Common myeloid progenitor, CD34-positive (primary cell): ENCODE data around the gene COL4A2.
A peak's percentile ranks its signal among the peaks of the same experiment; 100 is the strongest.

Source experiments
- CTCF ChIA-PET: fragments of 350-600 bp; sonication (Branson Sonifier 250); formaldehyde crosslinking; loops from one replicate; lab custom pipeline; 2021; ENCODE audit warnings: antibody characterized with exemption; lab: Charles Lee
- POLR2A ChIA-PET: fragments of 350-600 bp; sonication (Branson Sonifier 250); formaldehyde crosslinking; loops from one replicate; lab custom pipeline; 2021; ENCODE audit warnings: antibody characterized with exemption; lab: Charles Lee
- DNase-seq, 3 donors: peaks; one replicate each; pipeline versions ENCODE4 v3.0.0 to v3.0.0-alpha.2; 2013
- H3K27ac ChIP-seq, 2 experiments: 1 replicate in 1 of 2; 2 replicates in 1 of 2; pipeline ENCODE4 v1.7.0; 2013; ENCODE audit warnings: inconsistent platforms in 2 of 2, low read length in 2 of 2, mild to moderate bottlenecking in 2 of 2, low read depth in 1 of 2, moderate library complexity in 1 of 2; ENCODE audit not compliant: severe bottlenecking in 2 of 2, insufficient read depth in 1 of 2, poor library complexity in 1 of 2
- H3K27me3 ChIP-seq, 5 experiments: replicated peaks in 2 of 5; 1 replicate in 3 of 5; 2 replicates in 2 of 5; pipeline versions ENCODE4 v1.6.1 to v1.7.0; 2013; ENCODE audit warnings: low read length in 4 of 5, mild to moderate bottlenecking in 2 of 5, moderate library complexity in 2 of 5, inconsistent platforms in 1 of 5; ENCODE audit not compliant: insufficient read depth in 5 of 5, control insufficient read depth in 4 of 5
- H3K36me3 ChIP-seq, 4 experiments: 1 replicate in 2 of 4; 2 replicates in 2 of 4; pipeline versions ENCODE4 v1.6.1 to v1.7.0; 2013; ENCODE audit warnings: low read length in 3 of 4, control low read depth in 1 of 4, mild to moderate bottlenecking in 1 of 4; ENCODE audit not compliant: control insufficient read depth in 4 of 4, insufficient read depth in 4 of 4
- H3K4me1 ChIP-seq, 4 experiments: 1 replicate in 3 of 4; 2 replicates in 1 of 4; pipeline versions ENCODE4 v1.6.1 to v1.7.1; 2013; ENCODE audit warnings: low read length in 3 of 4, mild to moderate bottlenecking in 3 of 4, control low read depth in 1 of 4, inconsistent platforms in 1 of 4, moderate library complexity in 1 of 4; ENCODE audit not compliant: control insufficient read depth in 4 of 4, insufficient read depth in 4 of 4; ENCODE audit errors: control extremely low read depth in 1 of 4
- H3K4me3 ChIP-seq, 7 experiments: 1 replicate in 4 of 7; 2 replicates in 3 of 7; pipeline versions ENCODE4 v1.5.1 to v1.7.0; 2013; ENCODE audit warnings: mild to moderate bottlenecking in 7 of 7, low read length in 6 of 7, moderate library complexity in 6 of 7, inconsistent platforms in 2 of 7, low read depth in 2 of 7, control low read depth in 1 of 7; ENCODE audit not compliant: insufficient read depth in 4 of 7, control insufficient read depth in 1 of 7; ENCODE audit errors: extremely low read depth in 1 of 7
- H3K9me3 ChIP-seq, 5 experiments: 1 replicate in 4 of 5; 2 replicates in 1 of 5; pipeline versions ENCODE4 v1.6.1 to v1.7.1; 2013; ENCODE audit warnings: low read length in 4 of 5, mild to moderate bottlenecking in 2 of 5, inconsistent platforms in 1 of 5, low read depth in 1 of 5, moderate library complexity in 1 of 5; ENCODE audit not compliant: control insufficient read depth in 4 of 5, insufficient read depth in 2 of 5; ENCODE audit errors: control extremely low read depth in 1 of 5
- WGBS: methylation state at CpG from one replicate; pipeline ENCODE4 v1.1.5; 2013; ENCODE audit not compliant: insufficient coverage; 5-methylcytosine and 5-hydroxymethylcytosine counted together

COL4A2 gene

GRCh38 chr13:110405597-110406450 is 98.7 kb downstream of the COL4A2 start:
- 98% methylated on average over 10 of the region's 12 CpGs for WGBS
- peaks cover 7 to 90% (median 27%) of the 10 kb centered on the region in 5 experiments for H3K27me3 ChIP-seq
- ChIA-PET POLR2A (no interaction called here), CTCF (interaction anchor here (0.6 to 1.5 kb wide), 3 partner anchors 33 to 170 kb away, joined by 3 to 5 read pairs (median 3); no protein-coding TSS in a partner anchor)
- peaks cover 0 to 6% (median 0%) of the 10 kb centered on the region in 5 experiments for H3K9me3 ChIP-seq
- H3K4me1 ChIP-seq = peaks cover 0 to 5% (median 0%) of the 10 kb centered on the region in 4 experiments
- DNase-seq = no peak
- no peak overlapping the region for H3K4me3 ChIP-seq
- no peak overlapping the region for H3K27ac ChIP-seq
- H3K36me3 ChIP-seq = no peaks in the 10 kb centered on the region

DNA sequence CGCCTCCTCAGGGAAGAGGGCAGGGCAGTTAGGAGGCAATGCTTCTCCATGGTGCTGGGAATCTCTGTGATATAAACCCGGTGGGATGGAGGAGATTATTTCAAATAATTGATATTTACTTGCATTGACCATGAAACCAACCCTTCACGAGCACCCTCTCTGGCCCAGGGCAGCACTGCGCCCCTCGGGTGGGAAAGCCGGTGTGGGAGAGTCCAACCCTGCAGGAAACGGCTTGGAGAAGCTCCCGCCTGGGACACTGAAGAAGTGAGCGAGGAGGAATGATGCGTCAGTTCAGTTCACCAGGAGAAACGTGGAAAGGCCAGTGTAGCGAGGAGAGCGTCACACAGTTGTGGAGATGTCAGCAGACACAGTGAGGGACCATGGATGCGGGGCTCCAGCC is 99.9 kb downstream of the COL4A2 start:
- no peak overlapping the region for H3K4me3 ChIP-seq
- no peaks in the 10 kb centered on the region for H3K36me3 ChIP-seq
- DNase-seq = no peak
- POLR2A ChIA-PET = no interaction called here
- H3K4me1 ChIP-seq = peaks cover 0 to 5% (median 0%) of the 10 kb centered on the region in 4 experiments
- 92% methylated on average over 12 of the region's 14 CpGs for WGBS
- CTCF ChIA-PET = no interaction called here
- peaks cover 0 to 91% (median 30%) of the 10 kb centered on the region in 5 experiments for H3K27me3 ChIP-seq
- H3K27ac ChIP-seq = no peak overlapping the region
- peaks cover 0 to 3% (median 0%) of the 10 kb centered on the region in 5 experiments for H3K9me3 ChIP-seq

GRCh38 chr13:110407531-110407930 is 100.4 kb downstream of the COL4A2 start:
- CTCF ChIA-PET = no interaction called here
- WGBS = 31% methylated on average over 7 of the region's 9 CpGs
- H3K9me3 ChIP-seq = peaks cover 0 to 3% (median 0%) of the 10 kb centered on the region in 5 experiments
- POLR2A ChIA-PET = no interaction called here
- no peak overlapping the region for H3K27ac ChIP-seq
- no peak overlapping the region for H3K4me3 ChIP-seq
- H3K4me1 ChIP-seq = peaks cover 0 to 5% (median 0%) of the 10 kb centered on the region in 4 experiments
- no peaks in the 10 kb centered on the region for H3K36me3 ChIP-seq
- H3K27me3 ChIP-seq = peaks cover 0 to 90% (median 30%) of the 10 kb centered on the region in 5 experiments
- DNase-seq = no peak

DNA sequence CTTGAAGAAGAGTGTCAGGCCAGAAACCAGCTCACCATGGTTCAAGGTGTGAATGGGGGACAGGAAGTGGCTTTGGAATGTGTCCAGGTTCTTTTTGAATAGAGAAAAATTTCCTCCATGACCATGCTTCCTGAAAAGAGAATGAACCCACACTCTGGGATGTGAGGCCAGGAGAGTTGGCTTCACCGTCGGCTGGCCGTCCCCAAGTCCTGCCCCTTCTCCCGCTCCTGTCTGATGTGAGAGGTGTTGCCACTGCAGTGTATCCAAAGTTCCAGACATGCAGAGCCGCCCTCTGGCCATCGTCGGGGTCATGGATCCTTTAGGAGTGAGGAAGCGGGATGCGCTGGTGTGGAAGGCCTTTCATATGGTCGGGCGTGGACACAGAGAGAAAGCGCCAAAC is 101.2 kb downstream of the COL4A2 start:
- Histone ChIP-seq H3K27ac (no peak overlapping the region), H3K9me3 (no peaks in the 10 kb centered on the region), H3K27me3 (peaks cover 0 to 91% (median 33%) of the 10 kb centered on the region in 5 experiments), H3K36me3 (no peaks in the 10 kb centered on the region), H3K4me3 (no peak overlapping the region), H3K4me1 (peaks cover 0 to 5% (median 0%) of the 10 kb centered on the region in 4 experiments)
- ChIA-PET CTCF (no interaction called here), POLR2A (no interaction called here)
- DNase-seq = no peak
- 84% methylated on average over 6 of the region's 12 CpGs for WGBS

DNA sequence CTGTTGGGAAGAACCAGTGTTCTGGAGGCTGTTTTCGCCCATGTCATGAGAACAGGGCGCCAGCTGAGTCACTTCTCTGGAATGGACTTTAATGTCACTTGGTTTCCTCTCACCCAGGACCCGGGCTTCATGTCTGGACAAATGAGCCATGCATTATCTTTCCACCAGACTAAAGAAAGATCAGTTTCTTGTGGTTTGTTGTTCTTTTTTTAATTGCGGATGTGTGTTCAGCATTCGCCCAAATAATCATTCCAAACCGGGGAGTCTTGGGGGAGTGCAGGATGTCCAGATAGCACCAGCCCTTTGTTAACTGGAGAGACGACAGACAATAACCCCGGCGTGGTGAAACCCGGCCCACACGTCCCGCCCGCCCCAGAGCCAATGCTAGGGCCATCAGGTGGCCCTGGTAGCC is 102.5 kb downstream of the COL4A2 start:
- Histone ChIP-seq H3K9me3 (no peaks in the 10 kb centered on the region), H3K4me3 (no peak overlapping the region), H3K27me3 (peaks cover 0 to 91% (median 35%) of the 10 kb centered on the region in 5 experiments), H3K27ac (no peak overlapping the region), H3K4me1 (peaks cover 0 to 5% (median 0%) of the 10 kb centered on the region in 4 experiments), H3K36me3 (no peaks in the 10 kb centered on the region)
- WGBS = 23% methylated on average over 10 of the region's 13 CpGs
- peak in 2 of 3 donors; percentile 18 for DNase-seq
- ChIA-PET CTCF (interaction anchor here (1.5 to 1.8 kb wide), 2 partner anchors 9 to 13 kb away, joined by 6 read pairs; no protein-coding TSS in a partner anchor), POLR2A (no interaction called here)

GRCh38 chr13:110410000-110410399 is 102.9 kb downstream of the COL4A2 start:
- no peaks in the 10 kb centered on the region for H3K36me3 ChIP-seq
- DNase-seq = no peak
- ChIA-PET POLR2A (no interaction called here), CTCF (interaction anchor here (0.9 to 1.8 kb wide), 5 partner anchors 9 to 188 kb away, joined by 3 to 6 read pairs (median 5); no protein-coding TSS in a partner anchor)
- H3K4me3 ChIP-seq = no peak overlapping the region
- H3K27ac ChIP-seq = no peak overlapping the region
- WGBS = 84% methylated on average over 8 of the region's 10 CpGs
- H3K27me3 ChIP-seq = peaks cover 0 to 94% (median 35%) of the 10 kb centered on the region in 5 experiments
- H3K4me1 ChIP-seq = peaks cover 0 to 5% (median 0%) of the 10 kb centered on the region in 4 experiments
- no peaks in the 10 kb centered on the region for H3K9me3 ChIP-seq
